Mesendoderm (in vitro differentiated cells): Measurements from ENCODE around the gene PRKN.
"Not testable (repeated sequence)": the region's sequence is repeated elsewhere in the genome, so short reads cannot be mapped to it uniquely, and the experiment has no call there.

Experiments used
- DNase-seq: peaks from one replicate; pipeline ENCODE4 v3.0.0; 2013
- H2AK5ac ChIP-seq: 2 replicates; pipeline ENCODE4 v1.6.1; 2013; ENCODE audit warnings: low read length, inconsistent platforms
- H2BK120ac ChIP-seq: 2 replicates; pipeline ENCODE4 v1.6.1; 2013; ENCODE audit warnings: low read depth, mild to moderate bottlenecking, low read length, moderate library complexity, mixed read lengths
- H2BK15ac ChIP-seq: replicated peaks from 2 replicates; pipeline ENCODE4 v1.6.1; 2013; ENCODE audit warnings: low read depth, mild to moderate bottlenecking, moderate library complexity
- H2BK5ac ChIP-seq: 2 replicates; pipeline ENCODE4 v1.6.1; 2013; ENCODE audit warnings: low read length, inconsistent platforms
- H3K18ac ChIP-seq: 2 replicates; pipeline ENCODE4 v1.6.1; 2013; ENCODE audit warnings: mild to moderate bottlenecking, low read length, mixed read lengths
- H3K23ac ChIP-seq: one replicate; pipeline ENCODE4 v1.6.1; 2013; ENCODE audit warnings: low read length
- H3K27ac ChIP-seq: 2 replicates; pipeline ENCODE4 v1.5.1; 2013; ENCODE audit warnings: low read depth, mild to moderate bottlenecking, inconsistent platforms, low read length, moderate library complexity
- H3K27me3 ChIP-seq: 2 replicates; pipeline ENCODE4 v1.6.1; 2013; ENCODE audit warnings: low read length, control low read depth, mild to moderate bottlenecking, inconsistent platforms; ENCODE audit not compliant: insufficient read depth, poor library complexity
- H3K36me3 ChIP-seq: 2 replicates; pipeline ENCODE4 v1.6.1; 2013; ENCODE audit warnings: low read length, inconsistent platforms; ENCODE audit not compliant: control insufficient read depth, insufficient read depth
- H3K4ac ChIP-seq: one replicate; pipeline ENCODE4 v1.6.1; 2013; ENCODE audit warnings: low read depth, mild to moderate bottlenecking, low read length, moderate library complexity
- H3K4me1 ChIP-seq: 2 replicates; pipeline ENCODE4 v1.6.1; 2013; ENCODE audit warnings: low read depth, low read length, inconsistent platforms; ENCODE audit not compliant: control insufficient read depth
- H3K4me2 ChIP-seq: 2 replicates; pipeline ENCODE4 v1.6.1; 2013; ENCODE audit warnings: low read length
- H3K4me3 ChIP-seq: 2 replicates; pipeline ENCODE4 v1.5.1; 2013; ENCODE audit warnings: mild to moderate bottlenecking, low read length
- H3K56ac ChIP-seq: one replicate; pipeline ENCODE4 v1.6.1; 2013; ENCODE audit warnings: low read length
- H3K79me1 ChIP-seq: 2 replicates; pipeline ENCODE4 v1.6.1; 2013; ENCODE audit warnings: low read length, inconsistent platforms
- H3K79me2 ChIP-seq: 2 replicates; pipeline ENCODE4 v1.6.1; 2013; ENCODE audit warnings: mild to moderate bottlenecking, low read length; ENCODE audit not compliant: control insufficient read depth, insufficient read depth
- H3K9ac ChIP-seq: 2 replicates; pipeline ENCODE4 v1.6.1; 2013; ENCODE audit warnings: low read length, inconsistent platforms
- H4K5ac ChIP-seq: one replicate; pipeline ENCODE4 v1.6.1; 2013; ENCODE audit warnings: low read length
- H4K8ac ChIP-seq: one replicate; pipeline ENCODE4 v1.6.1; 2013; ENCODE audit warnings: low read depth, mild to moderate bottlenecking, control low read depth, low read length, moderate library complexity
- WGBS: extraction: QIAGEN DNeasy Blood & Tissue Kit; methylation state at CpG from one replicate; pipeline ENCODE4 v1.1.7; 2013; ENCODE audit warnings: low lambda C conversion rate, missing lambda C conversion rate; ENCODE audit not compliant: insufficient coverage; ENCODE audit errors: extremely low coverage; 5-methylcytosine and 5-hydroxymethylcytosine counted together

Gene PRKN

GRCh38 chr6:161498881-161499280 is 1228.7 kb downstream of the PRKN start:
- Histone ChIP-seq H3K4me3 (no peak overlapping the region), H2BK15ac (no peak overlapping the region), H4K5ac (no peak overlapping the region), H3K36me3 (no peaks in the 10 kb centered on the region), H3K79me1 (no peaks in the 10 kb centered on the region), H2BK5ac (no peak overlapping the region), H2BK120ac (no peak overlapping the region), H3K56ac (no peak overlapping the region), H3K4me2 (no peak overlapping the region), H2AK5ac (no peak overlapping the region), H3K4ac (no peak overlapping the region), H3K18ac (no peak overlapping the region), H3K23ac (no peak overlapping the region), H3K27ac (no peak overlapping the region), H3K9ac (no peak overlapping the region), H3K4me1 (no peaks in the 10 kb centered on the region), H3K27me3 (no peaks in the 10 kb centered on the region), H4K8ac (no peak overlapping the region), H3K79me2 (no peaks in the 10 kb centered on the region)
- no peak for DNase-seq
- no CpG with 5 or more reads among the region's 4 CpGs for WGBS

GRCh38 chr6:161498359-161498758 is 1229.2 kb downstream of the PRKN start:
- Histone ChIP-seq H3K36me3 (no peaks in the 10 kb centered on the region), H3K18ac (no peak overlapping the region), H4K8ac (no peak overlapping the region), H3K4me1 (no peaks in the 10 kb centered on the region), H3K27ac (no peak overlapping the region), H2BK120ac (no peak overlapping the region), H3K79me1 (no peaks in the 10 kb centered on the region), H3K23ac (no peak overlapping the region), H3K4ac (no peak overlapping the region), H3K27me3 (no peaks in the 10 kb centered on the region), H3K4me3 (no peak overlapping the region), H3K79me2 (no peaks in the 10 kb centered on the region), H3K9ac (no peak overlapping the region), H2AK5ac (no peak overlapping the region), H3K4me2 (no peak overlapping the region), H2BK5ac (no peak overlapping the region), H3K56ac (no peak overlapping the region), H4K5ac (no peak overlapping the region), H2BK15ac (no peak overlapping the region)
- WGBS = no CpG with 5 or more reads among the region's 7 CpGs
- peak; percentile 98 for DNase-seq

- no CpG with 5 or more reads among the region's 8 CpGs for WGBS
- Histone ChIP-seq H3K4ac (no peak overlapping the region), H3K4me2 (no peak overlapping the region), H2AK5ac (no peak overlapping the region), H3K23ac (no peak overlapping the region), H3K79me1 (no peaks in the 10 kb centered on the region), H3K4me3 (no peak overlapping the region), H3K79me2 (no peaks in the 10 kb centered on the region), H3K56ac (no peak overlapping the region), H2BK15ac (no peak overlapping the region), H2BK5ac (no peak overlapping the region), H3K4me1 (no peaks in the 10 kb centered on the region), H3K27me3 (no peaks in the 10 kb centered on the region), H4K8ac (no peak overlapping the region), H3K18ac (no peak overlapping the region), H3K9ac (no peak overlapping the region), H3K27ac (no peak overlapping the region), H4K5ac (no peak overlapping the region), H2BK120ac (no peak overlapping the region), H3K36me3 (no peaks in the 10 kb centered on the region)
- peak; percentile 35 for DNase-seq
These were observed 1230.6 kb downstream of the PRKN start for GRCh38 chr6:161496941-161497340.

- not testable (repeated sequence) for H3K56ac ChIP-seq, H4K5ac ChIP-seq, H2BK5ac ChIP-seq, H3K27ac ChIP-seq, DNase-seq, H3K4me3 ChIP-seq, H3K36me3 ChIP-seq, H3K23ac ChIP-seq, H4K8ac ChIP-seq, H3K4me2 ChIP-seq, H3K4ac ChIP-seq, H2BK120ac ChIP-seq, H3K18ac ChIP-seq, H3K4me1 ChIP-seq, H2BK15ac ChIP-seq, H3K79me1 ChIP-seq, H3K27me3 ChIP-seq, H3K9ac ChIP-seq, H2AK5ac ChIP-seq, H3K79me2 ChIP-seq
- no CpG with 5 or more reads among the region's 4 CpGs for WGBS
These were observed 1231.3 kb downstream of the PRKN start for GRCh38 chr6:161496271-161496670.

- H3K79me1 ChIP-seq = no peaks in the 10 kb centered on the region
- no peak overlapping the region for H3K23ac ChIP-seq
- H2BK15ac ChIP-seq = no peak overlapping the region
- H3K27ac ChIP-seq = no peak overlapping the region
- no peak overlapping the region for H3K4me3 ChIP-seq
- no peak for DNase-seq
- no peak overlapping the region for H2AK5ac ChIP-seq
- H3K56ac ChIP-seq = no peak overlapping the region
- no peak overlapping the region for H4K5ac ChIP-seq
- no peak overlapping the region for H2BK120ac ChIP-seq
- H3K4me1 ChIP-seq = no peaks in the 10 kb centered on the region
- no peaks in the 10 kb centered on the region for H3K36me3 ChIP-seq
- H3K9ac ChIP-seq = no peak overlapping the region
- H3K27me3 ChIP-seq = no peaks in the 10 kb centered on the region
- H4K8ac ChIP-seq = no peak overlapping the region
- H3K79me2 ChIP-seq = no peaks in the 10 kb centered on the region
- no peak overlapping the region for H3K4me2 ChIP-seq
- H2BK5ac ChIP-seq = no peak overlapping the region
- no peak overlapping the region for H3K18ac ChIP-seq
- H3K4ac ChIP-seq = no peak overlapping the region
- WGBS = no CpG with 5 or more reads among the region's 7 CpGs
These were observed 1233.0 kb downstream of the PRKN start for GRCh38 chr6:161494566-161494965.

- Histone ChIP-seq H2BK120ac (no peak overlapping the region), H3K23ac (no peak overlapping the region), H3K18ac (no peak overlapping the region), H3K4ac (no peak overlapping the region), H4K8ac (no peak overlapping the region), H3K36me3 (no peaks in the 10 kb centered on the region), H2BK15ac (no peak overlapping the region), H3K4me2 (no peak overlapping the region), H3K56ac (no peak overlapping the region), H3K9ac (no peak overlapping the region), H2BK5ac (no peak overlapping the region), H3K27ac (no peak overlapping the region), H4K5ac (no peak overlapping the region), H3K4me1 (no peaks in the 10 kb centered on the region), H3K79me1 (no peaks in the 10 kb centered on the region), H2AK5ac (no peak overlapping the region), H3K27me3 (no peaks in the 10 kb centered on the region), H3K79me2 (no peaks in the 10 kb centered on the region), H3K4me3 (no peak overlapping the region)
- DNase-seq = no peak
- WGBS = no CpG with 5 or more reads among the region's 13 CpGs
These were observed 1233.9 kb downstream of the PRKN start for GRCh38 chr6:161493576-161494118.
